ENCODE measurements around the gene A4GALT. TPM values are rescaled to one million over a fixed set of nuclear protein-coding genes. Genes with fewer than 3 reads are reported as not detected.

The A4GALT gene
- total and polyA plus RNA-seq, 10 of the 15 experiments (the other 5 are each of a cell fraction or from before 2014, with no cell fraction given): 0.04 to 3.9 (median 2.3) TPM; not detected in 1

DNA sequence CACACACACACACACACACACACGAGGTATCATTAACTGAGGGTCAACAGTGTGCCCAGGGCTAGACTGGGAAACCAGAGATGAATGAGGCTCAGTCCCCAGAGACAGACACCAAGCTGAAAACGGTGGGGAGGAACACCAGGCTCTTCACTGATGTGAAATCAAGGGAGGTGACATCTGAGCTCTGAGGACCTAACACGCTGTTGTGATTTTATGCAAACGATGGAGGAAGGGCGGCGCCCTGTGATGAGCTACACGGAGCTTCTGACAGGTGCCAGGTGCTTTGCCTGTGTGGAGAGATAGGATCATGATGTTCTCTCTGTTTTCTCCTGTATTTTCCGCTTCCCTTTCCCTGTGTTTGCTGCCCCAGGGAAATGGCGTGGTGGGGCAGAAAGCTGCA, 65.0 kb downstream of the A4GALT start (continued):
- TF ChIP-seq SIX5 (IDR thresholded peaks at IDR 0.05; ENCODE audit: low read depth, low read length, severe bottlenecking): no peak
- TF ChIP-seq MTA2 (IDR thresholded peaks at IDR 0.05; ENCODE audit: low read depth): peak; percentile 50; the same call in 1 of the 2 replicates
- no peak for TF ChIP-seq NR2C2 (IDR thresholded peaks at IDR 0.05; ENCODE audit: borderline replicate concordance, control insufficient read depth, insufficient read length, low read depth)
- TF ChIP-seq NR2F1 (conservative IDR thresholded peaks at IDR 0.05): 0 out of 2 replicates have a peak, but pooled peaks have one; percentile 37
- no peak for TF ChIP-seq ZZZ3 (IDR thresholded peaks at IDR 0.05; ENCODE audit: control insufficient read depth, insufficient read length, low read depth)
- TF ChIP-seq SUZ12 (IDR thresholded peaks at IDR 0.05; ENCODE audit: unreplicated experiment): no peak
- TF ChIP-seq SRF (IDR thresholded peaks at IDR 0.05; ENCODE audit: low read depth in 2 of 2, low read length in 2 of 2): no peak
- no peak for TF ChIP-seq NRF1 (conservative IDR thresholded peaks at IDR 0.05; ENCODE audit: low read depth, low read length)
- no peak for TF ChIP-seq CHD1 (IDR thresholded peaks at IDR 0.05; ENCODE audit: low read depth, low read length)
- TF ChIP-seq, protein P1, sequence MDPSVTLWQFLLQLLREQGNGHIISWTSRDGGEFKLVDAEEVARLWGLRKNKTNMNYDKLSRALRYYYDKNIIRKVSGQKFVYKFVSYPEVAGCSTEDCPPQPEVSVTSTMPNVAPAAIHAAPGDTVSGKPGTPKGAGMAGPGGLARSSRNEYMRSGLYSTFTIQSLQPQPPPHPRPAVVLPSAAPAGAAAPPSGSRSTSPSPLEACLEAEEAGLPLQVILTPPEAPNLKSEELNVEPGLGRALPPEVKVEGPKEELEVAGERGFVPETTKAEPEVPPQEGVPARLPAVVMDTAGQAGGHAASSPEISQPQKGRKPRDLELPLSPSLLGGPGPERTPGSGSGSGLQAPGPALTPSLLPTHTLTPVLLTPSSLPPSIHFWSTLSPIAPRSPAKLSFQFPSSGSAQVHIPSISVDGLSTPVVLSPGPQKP (IDR thresholded peaks at IDR 0.05; ENCODE audit: low read depth, low read length): no peak
- TF ChIP-seq FOXM1 (IDR thresholded peaks at IDR 0.05; ENCODE audit: low read depth, low read length): no peak
- TF ChIP-seq, protein P2, sequence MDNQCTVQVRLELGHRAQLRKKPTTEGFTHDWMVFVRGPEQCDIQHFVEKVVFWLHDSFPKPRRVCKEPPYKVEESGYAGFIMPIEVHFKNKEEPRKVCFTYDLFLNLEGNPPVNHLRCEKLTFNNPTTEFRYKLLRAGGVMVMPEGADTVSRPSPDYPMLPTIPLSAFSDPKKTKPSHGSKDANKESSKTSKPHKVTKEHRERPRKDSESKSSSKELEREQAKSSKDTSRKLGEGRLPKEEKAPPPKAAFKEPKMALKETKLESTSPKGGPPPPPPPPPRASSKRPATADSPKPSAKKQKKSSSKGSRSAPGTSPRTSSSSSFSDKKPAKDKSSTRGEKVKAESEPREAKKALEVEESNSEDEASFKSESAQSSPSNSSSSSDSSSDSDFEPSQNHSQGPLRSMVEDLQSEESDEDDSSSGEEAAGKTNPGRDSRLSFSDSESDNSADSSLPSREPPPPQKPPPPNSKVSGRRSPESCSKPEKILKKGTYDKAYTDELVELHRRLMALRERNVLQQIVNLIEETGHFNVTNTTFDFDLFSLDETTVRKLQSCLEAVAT (IDR thresholded peaks at IDR 0.05): no peak
- no peak for TF ChIP-seq ZNF207 (IDR thresholded peaks at IDR 0.05; ENCODE audit: borderline replicate concordance)
- 0 out of 2 replicates have a peak, but pooled peaks have one; percentile 46 for TF ChIP-seq NBN (IDR thresholded peaks at IDR 0.05)
- TF ChIP-seq TBL1XR1 (IDR thresholded peaks at IDR 0.05; ENCODE audit: low read depth, low read length): no peak
- no peak for TF ChIP-seq MTA3 (IDR thresholded peaks at IDR 0.05; ENCODE audit: borderline replicate concordance, low read length)
- TF ChIP-seq RUNX3 (IDR thresholded peaks at IDR 0.05; ENCODE audit: low read length): no peak
- no peak for TF ChIP-seq SIN3A (IDR thresholded peaks at IDR 0.05; ENCODE audit: low read depth, low read length)
- no peak for TF ChIP-seq RAD21 (IDR thresholded peaks at IDR 0.05; ENCODE audit: insufficient read depth, low read depth, low read length)
- TF ChIP-seq, protein P3, sequence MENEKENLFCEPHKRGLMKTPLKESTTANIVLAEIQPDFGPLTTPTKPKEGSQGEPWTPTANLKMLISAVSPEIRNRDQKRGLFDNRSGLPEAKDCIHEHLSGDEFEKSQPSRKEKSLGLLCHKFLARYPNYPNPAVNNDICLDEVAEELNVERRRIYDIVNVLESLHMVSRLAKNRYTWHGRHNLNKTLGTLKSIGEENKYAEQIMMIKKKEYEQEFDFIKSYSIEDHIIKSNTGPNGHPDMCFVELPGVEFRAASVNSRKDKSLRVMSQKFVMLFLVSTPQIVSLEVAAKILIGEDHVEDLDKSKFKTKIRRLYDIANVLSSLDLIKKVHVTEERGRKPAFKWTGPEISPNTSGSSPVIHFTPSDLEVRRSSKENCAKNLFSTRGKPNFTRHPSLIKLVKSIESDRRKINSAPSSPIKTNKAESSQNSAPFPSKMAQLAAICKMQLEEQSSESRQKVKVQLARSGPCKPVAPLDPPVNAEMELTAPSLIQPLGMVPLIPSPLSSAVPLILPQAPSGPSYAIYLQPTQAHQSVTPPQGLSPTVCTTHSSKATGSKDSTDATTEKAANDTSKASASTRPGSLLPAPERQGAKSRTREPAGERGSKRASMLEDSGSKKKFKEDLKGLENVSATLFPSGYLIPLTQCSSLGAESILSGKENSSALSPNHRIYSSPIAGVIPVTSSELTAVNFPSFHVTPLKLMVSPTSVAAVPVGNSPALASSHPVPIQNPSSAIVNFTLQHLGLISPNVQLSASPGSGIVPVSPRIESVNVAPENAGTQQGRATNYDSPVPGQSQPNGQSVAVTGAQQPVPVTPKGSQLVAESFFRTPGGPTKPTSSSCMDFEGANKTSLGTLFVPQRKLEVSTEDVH (IDR thresholded peaks at IDR 0.05; ENCODE audit: low read depth, partially characterized antibody): no peak
- TF ChIP-seq POU2F2 (IDR thresholded peaks at IDR 0.05; ENCODE audit: borderline replicate concordance, low read depth, low read length): peak; percentile 99
- no peak for TF ChIP-seq ETV6 (conservative IDR thresholded peaks at IDR 0.05 in 1 of 2, IDR thresholded peaks at IDR 0.05 in 1 of 2; ENCODE audit: borderline replicate concordance in 1 of 2, low read depth in 1 of 2)
- no peak for TF ChIP-seq JUND (IDR thresholded peaks at IDR 0.05; ENCODE audit: low read depth, low read length)
- TF ChIP-seq ZNF384 (IDR thresholded peaks at IDR 0.05; ENCODE audit: borderline replicate concordance, low read depth, low read length): no peak
- no peak for TF ChIP-seq PML (IDR thresholded peaks at IDR 0.05; ENCODE audit: low read length)
